SH-SY5Y (cell line): ENCODE results near the gene HTRA3.

Experiments
- GATA2 ChIP-seq: IDR thresholded peaks from 2 replicates; pipeline ENCODE4 v1.6.1; 2011; ENCODE audit warnings: mild to moderate bottlenecking, low read depth, low read length
- GATA3 ChIP-seq: IDR thresholded peaks from 2 replicates; pipeline ENCODE4 v1.6.1; 2011; ENCODE audit warnings: low read depth, mild to moderate bottlenecking, low read length, moderate library complexity

Gene HTRA3

DNA sequence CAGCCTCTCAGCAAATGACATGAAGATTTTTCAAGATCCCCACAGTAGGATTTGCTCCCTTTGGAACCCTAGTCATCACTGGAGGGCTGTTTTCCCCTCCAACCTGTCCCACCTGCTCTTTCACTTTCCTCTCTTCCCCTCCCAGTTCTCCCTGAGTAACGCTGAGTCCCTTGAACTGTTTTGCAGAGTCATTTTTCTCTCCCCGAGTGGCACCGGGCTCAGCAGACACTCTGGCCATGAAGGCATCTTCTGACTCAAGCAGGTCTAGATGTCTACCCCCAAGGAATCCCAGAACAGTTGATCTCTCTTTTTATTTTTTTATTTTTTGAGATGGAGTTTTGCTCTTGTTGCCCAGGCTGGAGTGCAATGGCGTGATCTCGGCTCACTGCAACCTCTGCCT lies 52.2 kb downstream of the HTRA3 start:
- TF ChIP-seq GATA3 (no peak), GATA2 (no peak)

DNA sequence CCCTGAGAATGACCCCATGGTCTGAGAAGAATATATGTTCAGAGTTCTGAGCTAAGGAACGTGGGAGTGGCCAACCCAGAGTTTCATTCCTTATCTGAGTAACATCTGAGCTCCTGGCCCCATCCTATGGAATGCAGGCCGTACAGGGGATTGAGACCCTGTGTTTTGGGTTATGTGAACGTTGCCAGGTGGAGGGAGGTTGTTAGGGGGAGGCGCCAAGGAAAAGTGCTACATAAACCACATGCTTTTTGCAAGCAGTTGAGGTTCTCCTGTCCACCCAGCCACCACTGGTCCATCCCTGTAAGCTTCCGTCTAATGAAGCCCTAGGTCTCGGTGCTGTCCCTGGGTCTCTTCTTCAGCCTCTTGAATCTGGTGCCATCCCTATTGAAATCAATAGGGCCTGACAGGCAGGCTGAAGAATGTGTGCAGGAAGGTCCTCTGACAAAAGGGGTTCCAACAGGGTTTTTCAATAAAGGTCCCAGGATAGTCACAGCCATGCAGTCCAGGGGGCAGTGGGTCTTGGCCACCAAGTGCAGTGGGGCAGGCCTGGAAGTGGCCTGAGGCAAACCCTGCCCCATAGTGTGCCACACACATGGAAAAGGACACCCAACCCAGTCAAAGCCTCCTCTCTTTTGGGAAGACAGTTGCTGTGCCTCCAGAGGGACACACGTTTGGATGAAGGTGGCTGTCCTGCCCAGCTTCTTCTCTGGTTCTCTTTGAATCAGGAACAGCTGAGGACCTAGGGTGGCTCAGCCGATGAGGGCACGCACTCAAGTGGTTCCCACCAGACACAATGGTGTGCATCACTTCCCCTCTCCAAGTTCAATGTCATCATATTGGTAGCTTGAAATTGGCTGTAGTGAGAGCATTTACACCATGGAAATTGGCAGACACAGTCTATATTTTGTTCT lies 53.5 kb downstream of the HTRA3 start:
- TF ChIP-seq GATA3 (no peak), GATA2 (no peak)

DNA sequence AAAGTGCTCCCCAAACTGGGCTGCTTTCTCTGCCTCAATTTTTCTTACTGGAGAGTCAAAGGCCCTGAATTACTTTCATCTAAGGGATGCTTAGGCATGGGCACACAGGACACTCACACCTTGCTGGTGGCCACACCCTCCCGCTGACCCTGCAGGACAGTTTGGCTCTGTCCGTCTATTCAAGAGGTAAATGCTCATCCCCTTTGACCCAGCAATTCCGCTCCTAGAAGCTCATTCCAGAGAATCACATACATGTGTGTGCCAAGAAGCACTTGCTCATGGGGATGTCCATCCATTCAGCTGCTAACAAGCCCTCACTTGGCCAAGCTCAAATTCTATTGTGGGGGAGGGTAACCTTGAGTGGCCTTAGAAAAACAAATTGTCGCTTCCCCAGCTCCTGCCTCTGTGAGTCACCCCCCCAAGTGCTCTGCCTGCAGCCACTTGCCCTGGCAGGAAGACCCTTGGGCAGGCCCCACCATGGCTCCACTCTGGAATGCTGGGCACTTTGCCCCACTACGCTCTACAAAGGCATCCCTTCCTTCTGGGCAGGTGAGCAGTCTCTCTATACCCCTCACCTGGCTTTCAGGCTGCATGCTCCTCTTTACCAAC lies 54.5 kb downstream of the HTRA3 start:
- TF ChIP-seq GATA2 (no peak), GATA3 (no peak)

DNA sequence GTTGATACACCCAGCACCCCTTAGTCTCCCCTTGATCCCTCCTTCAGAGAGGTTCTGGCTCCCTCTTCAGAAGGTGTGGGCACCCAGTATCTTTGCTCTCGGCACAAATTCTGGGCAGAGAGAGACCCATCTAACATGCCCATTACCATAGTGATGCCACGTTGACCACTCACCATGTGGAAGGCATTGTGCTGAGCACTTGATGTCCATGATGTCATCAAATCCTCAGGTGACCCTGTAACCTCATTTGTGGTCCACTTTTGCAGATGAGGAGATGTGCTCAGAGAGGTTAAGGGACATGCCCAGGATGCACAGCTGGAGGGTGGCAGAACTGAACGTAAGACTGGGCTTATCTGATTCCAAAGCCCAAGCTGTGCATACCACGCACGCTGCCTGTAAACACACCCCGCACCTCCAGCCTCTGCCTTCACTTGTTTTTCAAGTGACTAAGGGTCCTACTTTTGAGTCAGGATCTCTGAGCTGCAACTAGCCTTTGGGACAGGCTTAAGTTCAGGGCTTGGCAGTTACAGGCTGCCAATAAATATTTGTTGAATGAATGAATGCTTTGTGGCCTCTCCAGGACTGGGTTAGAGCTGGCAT lies 55.2 kb downstream of the HTRA3 start:
- TF ChIP-seq GATA3 (no peak), GATA2 (no peak)

DNA sequence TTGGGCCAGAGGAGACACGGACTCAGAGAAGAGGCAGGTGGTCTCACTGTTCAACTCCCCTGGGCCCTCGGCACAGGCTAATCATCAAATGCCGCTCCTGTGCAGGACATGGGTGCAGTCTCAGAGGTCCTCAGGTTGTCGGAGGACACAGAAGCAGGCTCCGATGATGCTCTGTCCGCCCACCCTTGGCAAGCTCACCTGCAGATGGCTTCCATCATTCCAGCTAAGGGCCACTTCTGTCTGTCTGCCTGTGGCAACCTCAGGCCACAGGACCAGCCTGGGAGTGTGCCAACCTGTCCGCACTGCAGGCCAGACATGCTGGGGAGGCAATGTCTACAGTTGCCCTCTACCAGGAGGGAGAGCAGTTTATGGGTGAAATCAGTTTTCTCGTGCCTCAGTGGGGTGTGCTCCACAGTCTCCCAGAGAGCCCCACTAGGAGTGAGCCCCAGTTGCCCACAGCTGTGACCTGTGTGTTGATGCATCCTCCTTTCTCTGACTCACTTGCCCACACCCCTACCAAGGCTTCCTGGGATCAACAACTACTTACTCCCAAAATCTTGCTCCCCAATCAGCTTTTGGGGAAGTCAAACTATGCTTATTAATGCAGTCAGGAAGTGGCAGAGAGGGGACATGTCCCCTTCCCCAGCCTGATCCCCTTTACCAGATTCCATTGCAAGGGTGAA lies 55.9 kb downstream of the HTRA3 start:
- TF ChIP-seq GATA2 (no peak), GATA3 (no peak)

DNA sequence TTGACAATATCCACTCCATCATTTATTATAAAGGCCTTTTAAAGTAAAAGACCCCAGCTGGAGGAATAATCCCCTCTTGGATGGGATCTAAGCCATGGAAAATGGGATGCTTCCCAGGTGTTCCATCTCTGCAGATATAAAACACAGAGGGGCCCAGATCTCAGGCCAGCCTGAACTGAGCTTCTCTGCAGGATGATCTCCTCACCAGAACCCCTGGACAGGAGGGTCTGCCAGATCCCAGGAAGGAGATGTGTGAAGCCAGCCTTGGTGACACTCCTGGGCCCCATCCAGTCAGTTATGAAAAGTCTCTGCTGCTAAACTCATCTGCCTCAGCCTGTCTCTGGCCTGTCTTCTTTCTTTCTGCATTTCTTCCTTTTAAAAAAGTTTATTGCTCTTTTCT lies 56.7 kb downstream of the HTRA3 start:
- TF ChIP-seq GATA2 = no peak
- TF ChIP-seq GATA3 = no peak

DNA sequence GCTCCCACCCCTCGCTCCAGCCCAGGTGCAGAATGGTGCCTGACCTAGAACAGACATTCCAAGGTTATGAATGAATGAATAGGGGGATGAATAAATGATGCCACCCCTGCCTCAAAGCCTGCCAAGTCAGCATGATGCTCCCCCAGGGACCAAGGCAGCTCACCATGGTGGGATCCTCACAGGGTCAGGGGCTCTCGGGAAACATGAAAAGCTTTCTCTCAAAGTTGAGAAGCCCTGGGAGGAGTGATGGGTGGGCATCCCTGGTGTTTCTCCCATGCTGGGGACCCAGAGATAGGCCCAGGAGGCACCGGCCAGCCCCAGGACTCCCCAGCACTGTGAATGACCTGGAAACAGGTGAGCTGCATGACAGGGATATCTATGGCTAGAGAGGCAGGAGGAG lies 58.9 kb downstream of the HTRA3 start:
- TF ChIP-seq GATA3 = no peak
- TF ChIP-seq GATA2 = no peak

DNA sequence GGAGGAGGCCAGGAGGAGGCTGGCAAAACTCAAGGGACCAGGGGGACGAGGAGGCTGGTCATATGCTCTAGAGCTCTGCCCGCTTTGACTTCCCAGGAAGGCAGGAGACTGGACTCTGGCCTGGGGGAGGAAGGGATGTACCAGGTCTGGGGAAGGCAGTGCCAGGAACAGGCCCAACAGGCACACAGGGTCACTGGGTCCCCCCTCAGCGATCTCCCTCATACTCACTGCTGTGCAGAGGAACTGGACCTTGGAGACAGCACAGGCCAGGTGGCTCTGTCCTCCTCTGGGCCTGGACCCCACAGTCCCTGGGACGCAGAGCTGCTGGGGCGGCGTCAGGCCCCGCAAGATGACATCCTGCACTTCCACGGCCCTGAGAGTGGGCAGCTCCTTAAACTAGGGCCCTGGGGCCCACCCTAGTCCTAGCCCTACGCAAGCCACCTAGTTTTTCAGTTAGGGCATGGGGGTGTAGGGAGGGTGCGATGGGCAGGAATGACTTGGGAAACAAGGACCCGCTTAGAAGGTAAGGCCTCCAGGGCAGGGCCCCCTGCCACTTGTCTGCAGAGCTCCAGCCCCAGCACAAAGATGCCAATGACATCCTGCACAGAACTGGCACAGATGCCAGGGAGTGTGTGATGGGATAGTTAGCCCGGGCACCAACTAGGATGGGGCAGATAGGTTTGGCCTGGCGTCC lies 59.5 kb downstream of the HTRA3 start:
- TF ChIP-seq GATA3 (no peak), GATA2 (no peak)

DNA sequence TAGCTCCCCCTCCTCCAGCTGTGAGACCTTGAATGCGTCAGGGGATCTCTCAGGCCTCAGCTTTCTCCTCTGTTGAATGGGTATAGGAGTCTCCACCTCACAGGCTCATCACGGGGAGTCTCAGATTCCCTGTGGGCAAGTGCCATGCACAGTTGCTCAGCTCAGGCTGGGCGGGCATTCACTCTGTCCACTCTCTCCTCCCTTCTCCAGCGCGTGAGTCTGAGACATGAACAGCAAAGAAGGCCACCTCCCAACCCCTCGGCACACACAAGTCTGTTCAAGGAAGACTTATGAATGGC lies 60.0 kb downstream of the HTRA3 start:
- TF ChIP-seq GATA2 (no peak), GATA3 (no peak)

DNA sequence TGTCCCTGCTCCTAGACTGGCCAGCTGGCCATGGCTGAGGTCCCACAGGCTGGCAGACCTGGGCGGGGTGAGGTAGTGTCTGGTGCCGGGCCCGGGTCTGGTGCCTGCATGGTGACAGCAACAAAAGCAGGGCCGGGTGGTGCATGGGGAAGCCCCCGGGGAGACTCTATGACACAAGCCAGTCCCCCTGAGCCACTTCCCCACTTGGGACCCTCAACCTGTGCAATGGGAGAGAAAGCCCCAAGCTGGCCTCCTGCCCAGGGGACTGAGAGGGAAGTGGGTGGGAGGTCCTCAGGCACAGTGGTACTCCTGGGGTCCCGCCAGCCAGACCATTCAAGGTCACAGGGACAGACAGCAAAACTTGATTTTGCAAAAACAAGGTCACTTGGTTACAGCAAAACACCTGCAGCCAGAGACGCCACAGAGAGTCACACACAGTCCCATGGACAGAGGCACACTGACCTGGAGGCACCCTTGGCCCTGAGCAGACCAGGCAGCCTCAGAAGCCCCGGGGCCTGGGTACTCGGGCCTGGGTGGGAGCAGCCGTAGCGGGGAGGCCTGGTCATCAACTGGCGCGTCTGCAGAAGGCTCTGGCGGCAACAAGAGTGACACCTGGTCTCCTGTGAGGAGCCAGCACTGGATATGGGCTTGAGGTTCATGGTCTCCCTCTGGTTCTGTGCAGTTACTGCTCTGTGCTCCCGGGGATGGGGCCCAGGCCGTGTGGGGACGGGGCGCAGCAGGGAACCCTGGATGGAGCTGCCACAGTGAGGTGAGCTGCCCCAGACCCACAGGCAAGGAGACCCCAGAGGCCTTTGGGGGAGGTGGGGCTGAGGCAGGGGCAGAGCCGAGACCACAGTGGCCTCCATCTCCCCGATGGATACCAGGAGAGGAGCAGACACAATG lies 60.6 kb downstream of the HTRA3 start:
- no peak for TF ChIP-seq GATA2
- TF ChIP-seq GATA3 = no peak

DNA sequence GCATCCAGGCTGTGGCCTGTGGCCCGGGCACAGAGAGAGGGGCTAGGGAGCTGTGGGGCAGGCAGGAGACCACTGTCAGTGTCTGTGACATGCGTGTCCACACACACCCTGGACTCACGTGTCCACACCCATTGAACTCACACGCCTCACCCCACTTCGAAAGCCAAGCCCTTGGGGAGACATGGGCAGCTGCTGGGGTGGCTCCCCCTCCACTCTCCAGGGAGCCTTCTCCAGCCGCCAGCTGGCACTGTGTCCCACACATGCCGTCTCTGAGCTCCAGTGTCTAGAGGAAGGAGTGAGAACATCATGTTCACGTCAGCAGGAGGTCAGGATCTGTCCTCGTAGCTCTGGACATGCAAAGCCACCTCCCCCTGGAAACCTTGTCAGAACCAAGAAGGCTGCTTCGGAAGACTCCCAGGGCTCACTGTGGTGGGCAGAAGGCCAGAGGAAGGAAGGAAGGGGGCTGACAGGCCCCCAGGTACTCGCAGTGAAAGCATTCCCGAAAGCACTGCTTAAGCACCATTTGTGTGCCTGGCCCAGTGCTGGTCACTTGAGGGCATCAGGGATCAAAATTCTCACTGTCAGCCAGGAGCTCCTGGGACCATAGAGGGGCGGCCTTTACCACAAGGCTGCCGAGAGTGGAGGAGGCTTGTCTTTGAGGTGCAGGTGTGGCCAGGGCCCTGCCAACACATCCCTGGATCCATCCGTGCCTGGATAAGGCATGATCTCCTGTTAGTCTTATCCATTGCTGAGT lies 61.4 kb downstream of the HTRA3 start:
- no peak for TF ChIP-seq GATA3
- TF ChIP-seq GATA2 = no peak

DNA sequence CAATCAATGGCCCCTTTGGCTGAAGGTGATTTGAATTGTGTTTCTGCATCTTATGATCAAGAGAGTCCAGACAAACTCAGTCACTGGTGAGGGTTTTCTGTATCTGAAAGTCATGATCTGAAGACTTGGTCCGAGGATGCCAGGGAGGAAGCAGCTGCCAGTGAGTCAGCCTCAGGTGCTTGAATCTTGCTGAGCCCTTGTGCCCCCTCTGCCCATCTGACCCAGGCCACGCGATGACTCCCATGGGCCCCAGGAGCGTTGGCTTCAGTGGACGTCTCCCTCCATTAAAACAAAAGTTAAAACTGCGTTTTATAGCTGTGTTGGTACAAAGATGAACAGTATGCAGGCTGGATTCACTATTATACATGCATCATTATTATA lies 62.0 kb downstream of the HTRA3 start:
- TF ChIP-seq GATA3 (no peak), GATA2 (no peak)
